Neural crest cell (in vitro differentiated cells): ENCODE results near the gene ERAS. TPM values are rescaled to one million over a fixed set of nuclear protein-coding genes. Genes with fewer than 3 reads are reported as not detected.
"Not testable (repeated sequence)": the region's sequence is repeated elsewhere in the genome, so short reads cannot be mapped to it uniquely, and the experiment has no call there.

Experiments
- DNase-seq: peaks from one replicate; pipeline ENCODE4 v3.0.0; 2021; ENCODE audit warnings: low read depth, mixed read lengths, low spot score
- H3K27ac Mint-ChIP-seq: one replicate; pipeline ENCODE4 v1.8.0; 2021; ENCODE audit warnings: mild to moderate bottlenecking, mixed read lengths; ENCODE audit not compliant: unreplicated experiment
- H3K27me3 Mint-ChIP-seq: 2 replicates; pipeline ENCODE4 v1.8.0; 2021; ENCODE audit warnings: low read depth, mild to moderate bottlenecking, mixed read lengths
- H3K36me3 Mint-ChIP-seq: 2 replicates; pipeline ENCODE4 v1.8.0; 2021; ENCODE audit warnings: low read depth, mild to moderate bottlenecking, mixed read lengths
- H3K4me1 Mint-ChIP-seq: 2 replicates; pipeline ENCODE4 v1.8.0; 2021; ENCODE audit warnings: mixed read lengths
- H3K4me3 Mint-ChIP-seq: one replicate; pipeline ENCODE4 v1.8.0; 2021; ENCODE audit warnings: mild to moderate bottlenecking, mixed read lengths
- H3K9me3 Mint-ChIP-seq: 2 replicates; pipeline ENCODE4 v1.8.0; 2021; ENCODE audit warnings: mixed read lengths
- CTCF ChIP-seq: fragments of 200-600 bp; sonication (generic); conservative IDR thresholded peaks from 2 replicates; pipeline ENCODE4 v1.5.0; 2021; ENCODE audit warnings: antibody characterized with exemption, mild to moderate bottlenecking
- total RNA-seq: library from RNA; stranded (reverse); gene quantifications from 2 replicates; pipeline ENCODE4 v1.2.1, GENCODE V29; 2021

ERAS gene
- total RNA-seq, 1 donor from 2014 or later = 0.49 TPM

- TF ChIP-seq CTCF = no peak
- peaks cover 65% of the 10 kb centered on the region for H3K27me3 Mint-ChIP-seq
- no peaks in the 10 kb centered on the region for H3K36me3 Mint-ChIP-seq
- H3K4me3 Mint-ChIP-seq = peak within 1 kb of the TSS; percentile 85
- no peak within 1 kb of the TSS for H3K27ac Mint-ChIP-seq
- peaks cover 12% of the 10 kb centered on the region for H3K4me1 Mint-ChIP-seq
- no peaks in the 10 kb centered on the region for H3K9me3 Mint-ChIP-seq
- peak; percentile 32 for DNase-seq
These were observed 9.4 kb downstream of the ERAS start, which contains the start of gene PCSK1N for GRCh38 chrX:48835524-48836329. Gene PCSK1N (minus strand): TSS chrX:48835610. CDS start chrX:48835532, 78 bp downstream.

GRCh38 chrX:48839686-48840085 is 13.4 kb downstream of the ERAS start:
- TF ChIP-seq CTCF = no peak
- Mint-ChIP-seq H3K27me3 (peaks cover 38% of the 10 kb centered on the region), H3K36me3 (peaks cover 3% of the 10 kb centered on the region), H3K4me1 (peaks cover 3% of the 10 kb centered on the region), H3K27ac (no peak overlapping the region), H3K4me3 (no peak overlapping the region), H3K9me3 (peaks cover 7% of the 10 kb centered on the region)
- no peak for DNase-seq

GRCh38 chrX:48848847-48849246 is 22.5 kb downstream of the ERAS start:
- TF ChIP-seq CTCF = no peak
- peaks cover 11% of the 10 kb centered on the region for H3K9me3 Mint-ChIP-seq
- peaks cover 5% of the 10 kb centered on the region for H3K36me3 Mint-ChIP-seq
- H3K27me3 Mint-ChIP-seq = peaks cover 5% of the 10 kb centered on the region
- H3K27ac Mint-ChIP-seq = no peak overlapping the region
- no peaks in the 10 kb centered on the region for H3K4me1 Mint-ChIP-seq
- no peak for DNase-seq
- H3K4me3 Mint-ChIP-seq = no peak overlapping the region

GRCh38 chrX:48852857-48853256 is 26.5 kb downstream of the ERAS start:
- no peak for TF ChIP-seq CTCF
- Mint-ChIP-seq H3K27me3 (peaks cover 16% of the 10 kb centered on the region), H3K4me1 (no peaks in the 10 kb centered on the region), H3K9me3 (peaks cover 14% of the 10 kb centered on the region), H3K27ac (no peak overlapping the region), H3K4me3 (no peak overlapping the region), H3K36me3 (peaks cover 4% of the 10 kb centered on the region)
- no peak for DNase-seq

GRCh38 chrX:48853494-48853893 is 27.2 kb downstream of the ERAS start:
- peaks cover 14% of the 10 kb centered on the region for H3K9me3 Mint-ChIP-seq

GRCh38 chrX:48854121-48854804 is 27.9 kb downstream of the ERAS start:
- not testable (repeated sequence) for H3K4me3 Mint-ChIP-seq, DNase-seq, H3K27ac Mint-ChIP-seq, H3K4me1 Mint-ChIP-seq, H3K36me3 Mint-ChIP-seq
- Mint-ChIP-seq H3K9me3 (peaks cover 11% of the 10 kb centered on the region), H3K27me3 (peaks cover 13% of the 10 kb centered on the region)

More at GRCh38 chrX:48853494-48853893, 27.2 kb downstream of the ERAS start:
- H3K4me3 Mint-ChIP-seq, H3K27ac Mint-ChIP-seq, H3K36me3 Mint-ChIP-seq, H3K4me1 Mint-ChIP-seq, DNase-seq: not testable (repeated sequence)
- H3K27me3 Mint-ChIP-seq = peaks cover 16% of the 10 kb centered on the region
